ENCODE results near the gene ZBTB18. TPM values are rescaled to one million over a fixed set of nuclear protein-coding genes. Genes with fewer than 3 reads are reported as not detected.

The ZBTB18 gene
- total RNA-seq (2022; extraction: Qiagen RNA extraction) = 3.4 to 4.8 TPM (median 4.4 TPM) in 5 replicates

DNA sequence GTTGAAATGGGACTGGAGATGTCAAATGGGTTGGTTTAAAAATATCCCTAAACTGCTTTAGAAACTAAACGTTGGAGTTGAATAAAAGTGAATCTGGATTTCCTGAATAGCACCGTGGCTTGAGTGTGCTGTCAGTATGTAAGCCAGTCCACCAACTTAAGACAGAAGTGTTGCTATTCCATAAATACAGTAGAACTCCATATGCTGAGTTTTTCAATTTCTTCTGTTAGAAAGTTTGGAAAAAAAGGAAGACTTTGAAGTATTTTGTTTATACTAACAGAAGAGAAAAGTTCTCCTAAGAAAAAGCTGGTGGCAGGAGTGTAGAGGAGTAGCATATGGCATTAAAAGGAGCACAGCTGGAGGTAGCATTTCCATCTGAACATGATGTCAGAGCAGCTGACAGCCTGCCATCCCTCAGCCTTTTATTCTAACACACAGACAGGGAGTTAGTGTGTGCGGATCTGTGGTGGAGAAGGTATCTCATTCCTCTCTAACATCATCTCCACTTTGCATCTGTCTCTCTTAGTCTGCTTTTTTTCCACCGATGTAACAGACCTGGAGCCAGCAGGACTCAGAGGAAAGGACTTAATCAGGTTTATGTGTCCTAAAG, at the start of gene ZBTB18:
TSS of gene ZBTB18 (plus strand) at position 449 of the 610 bp plus-strand sequence. CDS start at position 598, 149 bp downstream.

Other genes with a start within 250 kb of the ZBTB18 start
- 17.3 to 26.0 TPM (median 22.4 TPM) in 5 replicates for gene AKT3, start 201.0 kb upstream of the ZBTB18 start, total RNA-seq (2022; extraction: Qiagen RNA extraction)

All from A549 treated with CORT108297 at 1 μM for 4 hours (cell line).